ENCODE data around the gene COX6A1.

COX6A1 gene

DNA sequence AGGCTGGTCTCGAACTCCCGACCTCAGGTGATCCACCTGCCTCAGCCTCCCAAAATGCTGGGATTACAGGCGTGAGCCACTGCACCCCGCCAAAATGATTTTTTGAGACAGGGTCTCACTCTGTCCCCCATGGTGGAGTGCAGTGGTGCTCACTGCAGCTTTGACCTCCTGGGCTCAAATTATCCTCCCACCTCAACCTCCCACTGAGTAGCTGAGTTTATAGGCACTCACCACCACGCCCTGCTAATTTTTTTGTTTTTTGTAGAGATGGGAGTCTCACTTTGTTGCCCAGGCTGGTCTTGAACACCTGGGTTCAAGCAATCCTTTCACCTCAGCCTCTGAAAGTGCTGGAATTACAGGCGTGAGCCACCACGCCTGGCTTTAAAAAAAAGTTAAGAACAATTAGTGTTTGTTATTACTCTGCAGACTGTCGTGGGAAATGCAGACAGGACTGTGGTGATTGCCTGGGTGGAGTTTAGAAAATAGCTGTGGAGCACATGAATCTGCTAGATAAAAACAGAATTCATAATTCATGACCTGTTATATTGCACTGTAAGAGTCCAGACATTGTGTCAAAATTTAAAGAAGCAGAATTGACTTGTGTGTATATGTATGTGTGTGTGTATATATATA, 9.2 kb upstream of the COX6A1 start:
- no peak for TF ChIP-seq CTCF (IDR thresholded peaks at IDR 0.05)
- TF ChIP-seq ZFX (IDR thresholded peaks at IDR 0.05; ENCODE audit: borderline replicate concordance), result no peak
- H3K27ac ChIP-seq, result no peak overlapping the region

DNA sequence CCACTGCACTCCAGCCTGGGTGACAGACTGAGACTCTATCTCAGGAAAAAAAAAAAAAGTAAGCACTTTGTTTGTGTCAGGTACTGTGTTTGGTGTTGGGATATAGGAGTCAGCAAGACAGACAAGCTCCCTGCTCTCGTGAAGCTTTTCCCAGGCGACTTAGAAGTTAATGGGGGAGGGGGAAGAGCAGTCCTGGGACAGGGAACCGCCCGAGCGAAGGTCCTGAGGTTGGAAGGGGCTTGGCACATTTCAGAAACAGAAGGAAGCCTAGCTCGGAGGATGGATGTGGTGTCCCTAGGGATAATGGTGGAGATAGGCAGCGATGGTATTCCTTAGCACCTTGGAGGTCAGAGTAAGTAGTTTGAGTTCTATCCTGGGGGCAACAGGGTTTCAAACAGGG, 8.5 kb upstream of the COX6A1 start:
- TF ChIP-seq ZFX (IDR thresholded peaks at IDR 0.05; ENCODE audit: borderline replicate concordance) (no peak), CTCF (IDR thresholded peaks at IDR 0.05) (no peak)
- H3K27ac ChIP-seq, result no peak overlapping the region

GRCh38 chr12:120432772-120433525, 5.0 kb upstream of the COX6A1 start:
- TF ChIP-seq CTCF (IDR thresholded peaks at IDR 0.05) (no peak), ZFX (IDR thresholded peaks at IDR 0.05; ENCODE audit: borderline replicate concordance) (no peak)
- H3K27ac ChIP-seq, result no peak overlapping the region

GRCh38 chr12:120438495-120439198, 734 bp downstream of the COX6A1 start:
- H3K27ac ChIP-seq, result peak overlapping the region; percentile 92
- TF ChIP-seq CTCF (IDR thresholded peaks at IDR 0.05) (no peak), ZFX (IDR thresholded peaks at IDR 0.05; ENCODE audit: borderline replicate concordance) (no peak)

DNA sequence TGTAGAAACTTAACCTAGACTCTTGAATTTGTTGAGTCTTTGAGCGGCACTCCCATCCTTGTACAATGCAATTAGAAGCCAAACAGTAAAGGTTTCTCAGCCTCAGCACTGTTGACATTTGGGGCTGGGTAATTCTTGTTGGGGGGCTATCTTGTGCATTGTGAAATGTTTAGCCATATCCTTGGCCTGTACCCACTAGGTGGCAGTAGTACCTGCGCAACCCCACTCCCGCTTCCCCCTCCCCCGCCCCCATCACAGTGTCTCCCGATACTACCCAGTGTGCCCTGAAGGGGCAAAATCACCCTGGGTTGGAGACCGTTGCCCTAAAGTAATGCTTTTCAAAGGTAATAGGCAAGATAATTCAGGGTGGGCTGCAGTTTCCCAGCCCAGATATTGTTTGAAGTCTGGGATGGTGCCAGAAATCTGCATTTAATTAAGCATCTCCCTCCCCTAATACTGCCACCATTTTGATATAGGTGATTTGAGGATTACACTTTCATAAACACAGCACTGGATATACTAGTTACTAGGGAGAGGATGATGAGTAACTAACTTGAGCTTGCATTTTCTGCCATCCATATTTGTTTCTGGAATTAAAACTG, 1.8 kb downstream of the COX6A1 start:
- peak overlapping the region; percentile 92; the same call in 1 of the 2 replicates for H3K27ac ChIP-seq
- TF ChIP-seq ZFX (IDR thresholded peaks at IDR 0.05; ENCODE audit: borderline replicate concordance) (no peak), CTCF (IDR thresholded peaks at IDR 0.05) (peak; percentile 83)

- no peak for TF ChIP-seq CTCF (IDR thresholded peaks at IDR 0.05)
- TF ChIP-seq ZFX (IDR thresholded peaks at IDR 0.05; ENCODE audit: borderline replicate concordance), result no peak
- no peak overlapping the region for H3K27ac ChIP-seq
Measured at GRCh38 chr12:120444676-120445075, 6.8 kb downstream of the COX6A1 start.

All from 22Rv1 (cell line).